Measurements from ENCODE around the gene SREBF2.

DNA sequence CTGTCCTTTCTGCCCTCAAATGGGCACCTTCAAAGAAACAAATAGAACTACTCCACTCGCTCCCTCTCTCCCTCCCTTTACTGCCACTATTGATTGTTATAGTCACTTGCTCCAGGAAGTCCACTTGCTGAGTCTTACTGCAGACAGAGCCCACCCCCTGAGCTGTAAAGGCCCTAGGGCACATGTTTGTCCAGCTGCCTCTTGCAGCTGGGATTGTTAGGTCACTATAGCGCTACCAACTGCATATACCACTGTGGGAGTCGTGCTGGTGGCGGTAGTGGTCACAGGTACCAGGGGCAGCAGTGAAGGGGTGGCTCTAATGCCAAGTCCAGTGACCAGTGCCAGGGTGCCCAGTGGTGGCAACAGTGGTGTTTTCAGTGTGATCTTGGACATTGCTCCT lies 4.4 kb upstream of the SREBF2 start:
- TF ChIP-seq, protein P1, sequence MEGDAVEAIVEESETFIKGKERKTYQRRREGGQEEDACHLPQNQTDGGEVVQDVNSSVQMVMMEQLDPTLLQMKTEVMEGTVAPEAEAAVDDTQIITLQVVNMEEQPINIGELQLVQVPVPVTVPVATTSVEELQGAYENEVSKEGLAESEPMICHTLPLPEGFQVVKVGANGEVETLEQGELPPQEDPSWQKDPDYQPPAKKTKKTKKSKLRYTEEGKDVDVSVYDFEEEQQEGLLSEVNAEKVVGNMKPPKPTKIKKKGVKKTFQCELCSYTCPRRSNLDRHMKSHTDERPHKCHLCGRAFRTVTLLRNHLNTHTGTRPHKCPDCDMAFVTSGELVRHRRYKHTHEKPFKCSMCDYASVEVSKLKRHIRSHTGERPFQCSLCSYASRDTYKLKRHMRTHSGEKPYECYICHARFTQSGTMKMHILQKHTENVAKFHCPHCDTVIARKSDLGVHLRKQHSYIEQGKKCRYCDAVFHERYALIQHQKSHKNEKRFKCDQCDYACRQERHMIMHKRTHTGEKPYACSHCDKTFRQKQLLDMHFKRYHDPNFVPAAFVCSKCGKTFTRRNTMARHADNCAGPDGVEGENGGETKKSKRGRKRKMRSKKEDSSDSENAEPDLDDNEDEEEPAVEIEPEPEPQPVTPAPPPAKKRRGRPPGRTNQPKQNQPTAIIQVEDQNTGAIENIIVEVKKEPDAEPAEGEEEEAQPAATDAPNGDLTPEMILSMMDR (conservative IDR thresholded peaks at IDR 0.05 in 1 of 2, IDR thresholded peaks at IDR 0.05 in 1 of 2; ENCODE audit: extremely low read depth in 1 of 2, insufficient read depth in 1 of 2, low read depth in 1 of 2, low read length in 2 of 2) = no peak
- no peak for TF ChIP-seq EZH2 (IDR thresholded peaks at IDR 0.05; ENCODE audit: borderline replicate concordance, low read length)

All from mammary epithelial cell (primary cell).